Neural crest cell (in vitro differentiated cells): ENCODE data around the gene TENT4B. TPM values are rescaled to one million over a fixed set of nuclear protein-coding genes. Genes with fewer than 3 reads are reported as not detected.

Source experiments
- DNase-seq: peaks from one replicate; pipeline ENCODE4 v3.0.0; 2021; ENCODE audit warnings: low read depth, mixed read lengths, low spot score
- H3K27ac Mint-ChIP-seq: one replicate; pipeline ENCODE4 v1.8.0; 2021; ENCODE audit warnings: mild to moderate bottlenecking, mixed read lengths; ENCODE audit not compliant: unreplicated experiment
- H3K27me3 Mint-ChIP-seq: 2 replicates; pipeline ENCODE4 v1.8.0; 2021; ENCODE audit warnings: low read depth, mild to moderate bottlenecking, mixed read lengths
- H3K36me3 Mint-ChIP-seq: 2 replicates; pipeline ENCODE4 v1.8.0; 2021; ENCODE audit warnings: low read depth, mild to moderate bottlenecking, mixed read lengths
- H3K4me1 Mint-ChIP-seq: 2 replicates; pipeline ENCODE4 v1.8.0; 2021; ENCODE audit warnings: mixed read lengths
- H3K4me3 Mint-ChIP-seq: one replicate; pipeline ENCODE4 v1.8.0; 2021; ENCODE audit warnings: mild to moderate bottlenecking, mixed read lengths
- H3K9me3 Mint-ChIP-seq: 2 replicates; pipeline ENCODE4 v1.8.0; 2021; ENCODE audit warnings: mixed read lengths
- CTCF ChIP-seq: fragments of 200-600 bp; sonication (generic); conservative IDR thresholded peaks from 2 replicates; pipeline ENCODE4 v1.5.0; 2021; ENCODE audit warnings: antibody characterized with exemption, mild to moderate bottlenecking
- total RNA-seq: library from RNA; stranded (reverse); gene quantifications from 2 replicates; pipeline ENCODE4 v1.2.1, GENCODE V29; 2021

Gene TENT4B
- total RNA-seq, 1 donor from 2014 or later, result 12.5 TPM

- Mint-ChIP-seq H3K27me3 (no peaks in the 10 kb centered on the region), H3K9me3 (no peaks in the 10 kb centered on the region), H3K4me1 (peaks cover 11% of the 10 kb centered on the region), H3K4me3 (no peak overlapping the region), H3K36me3 (peaks cover 2% of the 10 kb centered on the region), H3K27ac (no peak overlapping the region)
- DNase-seq, result no peak
- TF ChIP-seq CTCF, result no peak
These were observed 20.2 kb downstream of the TENT4B start for GRCh38 chr16:50173316-50173715.

GRCh38 chr16:50178491-50178941, 25.4 kb downstream of the TENT4B start:
- H3K27me3 Mint-ChIP-seq, result no peaks in the 10 kb centered on the region
- no peak overlapping the region for H3K27ac Mint-ChIP-seq
- H3K36me3 Mint-ChIP-seq, result no peaks in the 10 kb centered on the region
- TF ChIP-seq CTCF, result no peak
- H3K4me3 Mint-ChIP-seq, result no peak overlapping the region
- peaks cover 7% of the 10 kb centered on the region for H3K4me1 Mint-ChIP-seq
- DNase-seq, result no peak
- no peaks in the 10 kb centered on the region for H3K9me3 Mint-ChIP-seq

GRCh38 chr16:50182441-50182840, 29.3 kb downstream of the TENT4B start:
- TF ChIP-seq CTCF, result no peak
- H3K4me3 Mint-ChIP-seq, result no peak overlapping the region

GRCh38 chr16:50183316-50183715, 30.2 kb downstream of the TENT4B start:
- no peak overlapping the region for H3K27ac Mint-ChIP-seq
- no peak for TF ChIP-seq CTCF
- peaks cover 17% of the 10 kb centered on the region for H3K4me1 Mint-ChIP-seq
- DNase-seq, result no peak
- H3K9me3 Mint-ChIP-seq, result no peaks in the 10 kb centered on the region
- no peaks in the 10 kb centered on the region for H3K27me3 Mint-ChIP-seq
- no peaks in the 10 kb centered on the region for H3K36me3 Mint-ChIP-seq
- no peak overlapping the region for H3K4me3 Mint-ChIP-seq

More at GRCh38 chr16:50182441-50182840, 29.3 kb downstream of the TENT4B start:
- Mint-ChIP-seq H3K9me3 (no peaks in the 10 kb centered on the region), H3K4me1 (peaks cover 17% of the 10 kb centered on the region), H3K36me3 (no peaks in the 10 kb centered on the region), H3K27me3 (no peaks in the 10 kb centered on the region), H3K27ac (no peak overlapping the region)
- DNase-seq, result no peak

- no peak overlapping the region for H3K27ac Mint-ChIP-seq
- peaks cover 20% of the 10 kb centered on the region for H3K4me1 Mint-ChIP-seq
- H3K27me3 Mint-ChIP-seq, result no peaks in the 10 kb centered on the region
- no peaks in the 10 kb centered on the region for H3K36me3 Mint-ChIP-seq
- no peak for DNase-seq
- no peak for TF ChIP-seq CTCF
- no peaks in the 10 kb centered on the region for H3K9me3 Mint-ChIP-seq
- no peak overlapping the region for H3K4me3 Mint-ChIP-seq
These were observed 31.9 kb downstream of the TENT4B start for GRCh38 chr16:50185005-50185505.
